Frontal cortex (tissue), 4 donors: ENCODE measurements around the gene NUDT14. TPM values are rescaled to one million over a fixed set of nuclear protein-coding genes. Genes with fewer than 3 reads are reported as not detected.

Source experiments
- DNase-seq, 2 donors: peaks; one replicate each; pipeline ENCODE4 v3.0.0; 2012; ENCODE audit warnings: low spot score in 2 of 2
- FAIRE-seq: peaks from 2 replicates; lab custom pipeline; 2012; peaks lifted over from hg19 to GRCh38; lab: Jason Lieb, UNC
- total RNA-seq: library from RNA; depleted of rRNA; stranded (reverse); fragments of >200 nt; gene quantifications from one replicate; pipeline ENCODE4 v1.2.3, GENCODE V29; 2014
- donor health status: control.
- donor health status: control.
- donor health status: control.

The NUDT14 gene
- total RNA-seq, 1 donor from 2014 or later, result 32.6 TPM

DNA sequence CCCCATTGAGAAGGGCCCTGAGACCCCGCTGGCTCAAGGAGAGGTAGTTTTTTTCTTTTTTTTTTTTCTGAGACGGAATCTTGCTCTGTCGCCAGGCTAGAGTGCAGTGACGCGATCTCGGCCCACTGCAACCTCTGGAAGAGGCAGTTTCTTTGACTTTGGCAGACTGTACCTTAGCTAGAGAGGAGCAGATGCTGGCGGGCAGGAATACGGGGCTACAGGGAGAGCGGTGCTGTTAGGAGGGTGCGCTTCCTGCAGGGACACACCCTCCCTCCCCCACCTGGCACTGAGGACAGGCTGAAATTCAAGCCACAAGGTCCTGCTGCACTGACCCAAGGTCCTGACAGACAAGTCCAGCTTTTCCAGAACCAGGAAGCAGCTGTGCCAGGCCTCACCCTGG is 32.2 kb upstream of the NUDT14 start:
- FAIRE-seq, result no peak

GRCh38 chr14:105212541-105213300 is 31.6 kb upstream of the NUDT14 start:
- DNase-seq (no peak), FAIRE-seq (no peak)

More for the DNA sequence above, 32.2 kb upstream of the NUDT14 start:
- DNase-seq, result no peak

GRCh38 chr14:105211758-105212089 is 30.6 kb upstream of the NUDT14 start:
- no peak for DNase-seq
- FAIRE-seq, result no peak

DNA sequence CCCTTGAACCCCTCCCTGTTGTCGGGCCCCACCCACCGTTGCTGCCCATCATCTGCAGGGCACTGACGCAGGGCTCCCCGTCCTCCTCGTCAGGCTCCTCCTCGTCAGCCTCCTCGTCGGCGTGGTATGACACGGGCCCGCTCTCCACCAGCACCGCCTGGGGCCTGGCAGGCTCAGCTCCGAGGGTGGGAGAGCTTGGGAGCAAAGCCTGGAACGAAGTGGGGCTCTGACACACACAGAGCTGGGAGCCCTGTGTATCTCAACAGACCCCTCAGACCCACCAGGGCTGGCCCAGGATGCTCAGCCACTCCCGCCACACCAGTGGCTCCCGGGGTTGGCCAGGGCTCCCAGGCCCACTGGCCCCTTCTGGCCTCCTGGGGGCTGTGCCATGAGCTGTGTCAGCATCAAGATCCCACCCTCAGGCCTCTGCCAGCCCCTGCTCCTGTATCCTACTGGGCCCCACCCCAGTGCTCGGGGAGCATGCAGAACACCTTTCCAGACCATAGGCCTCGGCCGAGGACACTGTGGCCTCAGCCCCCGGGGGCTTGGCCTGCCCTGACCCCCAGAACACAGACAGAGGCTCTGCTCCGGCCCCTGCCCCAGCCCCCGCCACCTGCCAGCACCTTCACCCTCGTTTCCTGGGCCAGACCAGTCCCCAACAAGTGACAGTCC is 30.1 kb upstream of the NUDT14 start:
- no peak for FAIRE-seq

GRCh38 chr14:105210266-105211025 is 29.3 kb upstream of the NUDT14 start:
- FAIRE-seq (no peak), DNase-seq (no peak)

More for the DNA sequence above, 30.1 kb upstream of the NUDT14 start:
- no peak for DNase-seq

- DNase-seq (no peak), FAIRE-seq (no peak)
These were observed 28.5 kb upstream of the NUDT14 start for GRCh38 chr14:105209646-105210045.

DNA sequence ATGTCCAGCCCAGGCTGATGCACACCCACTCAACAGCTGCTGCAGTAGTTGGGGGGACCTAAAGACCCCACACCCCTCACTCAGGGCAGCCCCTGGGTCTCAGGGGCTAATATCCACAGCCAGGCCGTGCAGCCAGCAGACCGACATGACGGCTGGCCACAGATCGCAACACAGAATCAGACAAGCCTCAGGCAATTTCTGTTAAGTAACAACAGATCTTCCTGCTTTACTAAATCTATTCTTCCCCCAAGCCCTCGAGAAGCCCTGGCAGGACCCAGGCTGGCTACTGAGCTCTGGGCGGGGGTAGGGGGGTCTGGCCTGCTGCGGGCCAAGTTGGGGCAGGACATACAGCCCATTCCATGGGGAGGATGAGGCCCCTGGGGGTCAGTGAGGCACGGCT is 28.0 kb upstream of the NUDT14 start:
- no peak for DNase-seq
- FAIRE-seq, result no peak

- DNase-seq, result no peak
- FAIRE-seq, result no peak
These were observed 27.6 kb upstream of the NUDT14 start for GRCh38 chr14:105208738-105209075.

DNA sequence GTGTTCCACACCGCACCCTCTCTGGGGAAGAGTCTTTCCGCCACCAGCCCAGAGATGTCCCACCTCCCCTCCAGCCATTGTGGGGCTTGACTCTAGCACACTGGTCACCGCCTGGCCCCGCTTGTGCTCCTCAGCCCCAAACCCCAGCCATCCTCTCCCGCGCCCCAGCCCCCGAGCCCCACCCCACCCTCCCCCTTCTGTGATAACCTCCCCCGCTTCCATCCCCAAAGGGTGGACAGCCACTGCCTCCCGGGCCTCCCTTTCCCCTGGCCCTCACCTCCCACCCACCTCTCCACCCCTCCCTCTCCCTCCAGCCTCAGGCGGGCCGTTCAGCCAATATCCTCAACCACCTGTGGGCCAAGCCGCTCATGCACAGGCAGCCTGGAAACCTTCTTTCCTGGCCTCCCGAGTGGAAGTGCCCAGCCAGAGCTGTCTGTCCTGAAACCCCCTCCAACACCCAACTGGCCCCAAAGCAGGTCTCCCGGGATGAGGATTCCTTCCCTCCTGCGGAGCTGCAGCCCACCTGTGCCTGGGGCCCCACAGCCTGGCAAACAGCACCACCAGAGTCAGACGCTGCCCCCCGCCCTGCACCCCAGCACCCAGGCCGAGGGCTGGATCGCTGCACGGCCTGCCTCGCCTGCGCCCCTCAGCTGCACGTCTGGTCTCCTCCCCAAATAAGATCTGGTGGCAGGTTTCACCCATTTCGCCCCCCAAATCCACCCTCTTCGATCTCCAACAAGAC is 27.1 kb upstream of the NUDT14 start:
- FAIRE-seq (no peak), DNase-seq (no peak)

GRCh38 chr14:105207460-105207901 is 26.4 kb upstream of the NUDT14 start:
- peak in 1 of 2 donors; percentile 63 for DNase-seq
- FAIRE-seq, result no peak

DNA sequence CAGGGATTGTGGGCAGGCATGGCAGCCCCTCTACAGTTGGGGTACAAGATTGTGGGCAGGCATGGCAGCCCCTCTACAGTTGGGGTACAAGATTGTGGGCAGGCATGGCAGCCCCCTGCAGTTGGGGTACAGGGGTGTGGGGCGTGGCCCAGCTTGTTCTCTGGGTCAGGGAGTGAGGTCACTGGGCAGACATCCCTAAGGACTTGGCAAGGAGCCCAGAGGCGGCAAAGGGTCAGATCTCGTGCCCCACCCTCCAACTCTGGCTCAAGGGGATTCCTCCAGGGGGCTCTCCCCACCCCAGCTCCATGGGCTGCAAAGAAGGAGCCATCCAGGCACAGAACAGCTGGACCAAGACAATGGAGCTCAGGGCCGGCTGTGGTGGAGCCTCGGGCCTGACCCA is 25.8 kb upstream of the NUDT14 start:
- DNase-seq (no peak), FAIRE-seq (no peak)

DNA sequence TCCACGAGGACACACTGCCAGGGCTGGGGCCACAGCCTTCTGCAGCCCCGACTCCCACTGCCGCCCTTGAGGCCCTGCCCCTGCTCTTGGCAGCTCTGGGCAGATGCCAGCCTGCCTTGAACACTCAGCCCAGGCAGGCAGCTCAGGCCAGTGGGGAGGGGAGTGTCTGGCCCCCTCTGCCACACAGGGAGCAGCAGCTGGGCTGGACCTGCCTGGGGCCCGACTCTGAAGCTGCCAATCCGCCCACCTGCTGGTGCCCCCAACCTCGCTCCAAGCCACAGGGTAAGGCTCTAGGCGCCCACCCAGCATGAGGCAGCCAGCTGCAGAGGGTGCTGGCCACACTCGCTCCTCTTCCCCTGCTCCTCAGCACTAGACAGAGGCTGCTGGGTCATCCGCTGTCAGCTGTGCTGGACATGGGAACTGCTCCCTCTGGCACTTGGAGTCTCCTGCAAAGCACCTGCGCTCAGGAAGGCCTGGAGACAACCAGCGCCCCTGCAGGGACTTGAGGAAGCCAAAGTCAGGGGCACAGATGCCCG is 24.6 kb upstream of the NUDT14 start:
- no peak for FAIRE-seq
- DNase-seq, result no peak

DNA sequence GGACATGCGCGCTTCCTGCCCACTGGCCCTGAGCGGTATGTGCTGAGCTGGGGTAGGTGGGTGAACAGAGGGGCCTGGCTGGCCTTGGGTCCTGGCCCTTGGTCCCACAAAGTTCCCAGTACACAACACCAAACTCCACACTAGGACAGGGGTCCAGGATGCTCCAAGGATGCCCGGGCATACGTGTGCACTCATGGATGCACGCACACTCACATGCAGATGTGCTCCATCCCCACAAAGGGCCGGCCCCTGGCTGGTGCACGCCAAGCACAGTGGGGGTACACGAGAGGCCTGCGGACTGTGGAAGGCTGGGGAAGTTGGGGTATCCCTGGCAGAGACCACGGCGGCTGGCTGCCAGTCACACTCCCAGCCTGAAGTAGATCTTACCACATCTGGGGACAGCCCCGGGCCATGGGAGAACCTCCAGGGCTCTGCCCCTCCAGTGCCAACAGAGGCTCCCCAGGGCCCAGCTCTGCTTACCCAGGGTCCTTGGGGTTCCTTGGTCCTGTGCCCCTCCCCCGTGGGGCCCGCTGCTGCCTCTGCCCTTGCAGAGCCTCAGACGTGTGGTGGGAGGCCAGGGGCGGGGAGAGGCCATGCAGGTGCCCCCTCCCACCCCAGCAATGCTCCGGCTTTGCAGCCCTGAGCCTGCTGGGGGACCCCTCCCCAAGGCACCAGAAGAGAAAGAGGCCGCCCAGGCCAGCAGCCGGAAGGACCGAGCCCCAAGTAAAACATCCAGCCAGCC is 24.0 kb upstream of the NUDT14 start:
- no peak for DNase-seq
- FAIRE-seq, result no peak

DNA sequence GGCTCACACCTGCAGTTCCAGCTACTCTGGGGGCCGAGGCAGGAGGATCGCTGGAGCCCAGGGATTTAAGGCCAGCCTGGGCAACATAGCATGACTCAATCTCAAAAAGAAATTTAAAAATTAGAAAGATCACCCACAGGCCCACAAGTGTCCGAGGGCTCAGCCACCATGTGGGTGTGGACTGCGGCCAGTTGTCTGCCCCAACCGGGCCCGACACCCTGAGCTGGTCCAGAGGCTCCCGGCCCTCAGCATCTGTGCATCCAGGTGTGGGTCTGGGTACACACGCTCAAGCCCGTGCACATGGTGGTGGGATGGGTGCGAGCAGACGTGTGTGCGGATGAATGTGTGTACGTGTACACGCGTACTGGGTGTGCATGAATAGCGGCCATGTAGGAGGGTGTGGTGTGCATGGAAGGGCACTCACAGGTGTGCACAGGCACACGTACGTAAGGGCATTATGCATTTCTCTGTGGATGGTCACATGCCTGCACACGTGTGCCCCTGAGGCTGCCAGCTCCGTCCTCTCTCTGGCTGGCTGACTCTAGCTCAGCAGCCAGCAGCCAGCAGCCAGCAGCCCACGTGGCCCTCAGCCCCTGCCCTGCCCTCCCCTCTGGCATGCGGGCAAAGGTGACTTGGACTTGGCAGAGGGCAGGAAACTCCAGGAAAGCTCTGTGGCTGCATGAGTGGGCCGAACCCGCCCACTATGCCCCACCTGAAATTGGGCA is 23.3 kb upstream of the NUDT14 start:
- FAIRE-seq (no peak), DNase-seq (peak; percentile 76 to 85)

DNA sequence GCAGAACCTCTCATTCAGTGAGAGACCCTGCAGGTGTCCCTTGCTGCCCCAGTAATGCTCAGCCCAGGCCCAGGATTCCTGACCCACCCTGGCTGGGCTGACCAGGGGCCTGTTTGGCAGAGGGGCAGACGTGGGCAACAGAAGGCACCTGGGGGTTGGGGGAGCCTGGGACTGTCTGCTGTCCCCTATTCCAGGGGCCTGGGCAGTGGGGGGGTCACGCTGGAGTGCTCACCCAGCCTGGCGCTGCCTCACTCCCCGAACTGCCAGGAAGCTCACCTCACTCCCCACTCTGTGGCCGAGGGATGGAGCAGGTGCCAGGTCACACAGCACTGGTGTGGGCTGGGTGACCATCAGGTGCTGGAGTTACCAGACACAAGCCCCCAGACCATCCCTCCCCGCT is 22.6 kb upstream of the NUDT14 start:
- FAIRE-seq (no peak), DNase-seq (no peak)

DNA sequence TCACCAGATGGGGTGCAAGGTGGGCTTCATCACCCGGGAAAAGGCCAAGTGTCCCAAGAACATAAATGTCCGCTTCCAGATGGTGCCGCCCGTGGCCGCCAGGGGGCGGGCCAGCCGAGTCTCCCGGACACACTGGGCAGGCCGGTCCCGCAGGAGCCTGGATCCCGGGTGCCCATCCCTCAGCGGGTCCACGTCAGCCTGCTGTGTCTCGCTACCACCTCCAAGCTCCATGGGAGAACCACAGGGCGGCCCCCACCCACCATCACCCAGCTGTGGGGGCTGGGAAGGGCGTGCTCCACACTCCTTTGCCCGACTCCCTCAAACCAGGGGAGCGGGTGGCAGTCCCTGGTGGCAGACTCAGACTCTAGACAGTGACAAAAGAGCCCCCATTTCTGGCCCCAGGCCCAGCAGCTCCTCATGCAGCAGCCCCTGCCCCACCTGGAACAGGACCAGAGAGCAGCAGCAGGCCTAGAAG is 22.0 kb upstream of the NUDT14 start:
- DNase-seq, result peak; percentile 85 to 93
- FAIRE-seq, result no peak

- FAIRE-seq (no peak), DNase-seq (no peak)
These were observed 20.9 kb upstream of the NUDT14 start for GRCh38 chr14:105201925-105202513.
